Esophagus squamous epithelium (tissue), 5 donors: ENCODE results near the gene LARGE1. TPM values are rescaled to one million over a fixed set of nuclear protein-coding genes. Genes with fewer than 3 reads are reported as not detected.
"Not testable (repeated sequence)": the region's sequence is repeated elsewhere in the genome, so short reads cannot be mapped to it uniquely, and the experiment has no call there.

Experiments used
- DNase-seq: peaks from one replicate; lab custom pipeline; 2025; lab: John Stamatoyannopoulos, UW
- H3K27ac ChIP-seq, 4 donors: fragments of 200-600 bp; sonication (generic); one replicate each; pipeline ENCODE4 v1.5.1; 2016 to 2019; ENCODE audit warnings: mild to moderate bottlenecking in 1 of 4
- H3K27me3 ChIP-seq, 4 donors: fragments of 200-600 bp; sonication (generic); 1 replicate in 3 of 4; 2 replicates in 1 of 4; pipeline versions ENCODE4 v1.5.1 to v1.6.0; 2017 to 2021; ENCODE audit warnings: antibody characterized with exemption in 1 of 4
- H3K36me3 ChIP-seq, 3 donors: fragments of 200-600 bp; sonication (generic); one replicate each; pipeline ENCODE4 v1.5.1; 2016 to 2019
- H3K4me1 ChIP-seq, 3 donors: fragments of 200-600 bp; sonication (generic); one replicate each; pipeline ENCODE4 v1.5.1; 2017 to 2019
- H3K4me3 ChIP-seq, 4 donors: fragments of 200-600 bp; sonication (generic); 1 replicate in 3 of 4; 2 replicates in 1 of 4; pipeline ENCODE4 v1.5.1; 2016 to 2019; ENCODE audit warnings: mild to moderate bottlenecking in 2 of 4, moderate library complexity in 1 of 4
- H3K9me3 ChIP-seq, 3 donors: fragments of 200-600 bp; sonication (generic); one replicate each; pipeline ENCODE4 v1.5.1; 2016 to 2019
- POLR2A ChIP-seq, 4 donors: fragments of 450-650 bp; IDR thresholded peaks; one replicate each; pipeline ENCODE4 v1.6.1; 2017; ENCODE audit warnings: antibody characterized with exemption in 4 of 4, mild to moderate bottlenecking in 4 of 4, moderate library complexity in 3 of 4
- WGBS, 2 donors: methylation state at CpG; one replicate each; pipeline ENCODE4 v1.1.5; 2018; 5-methylcytosine and 5-hydroxymethylcytosine counted together
- intact Hi-C: fragments of 100-400 bp; cut with DNase I; formaldehyde crosslinking; loops from one replicate; pipeline ENCODE4 v1.15.0; 2022
- total RNA-seq, 4 donors: library from RNA; depleted of rRNA; stranded (reverse); fragments of >200 nt; gene quantifications; one replicate each; pipeline ENCODE4 v1.1.0, GENCODE V29; 2016
- TF ChIP-seq, protein P1 (sequence below), 6 experiments: fragments of 450-650 bp in 4 of 6; fragments of 200-600 bp in 2 of 6; sonication (generic) in 2 of 6; IDR thresholded peaks; one replicate each; pipeline ENCODE4 v1.5.1; 2016 to 2019; ENCODE audit warnings: antibody characterized with exemption in 6 of 6, mild to moderate bottlenecking in 4 of 6, moderate library complexity in 4 of 6
- donor health status: DM: yes; HTN: yes; CAD: no.

The LARGE1 gene
- total RNA-seq, 4 donors from 2014 or later = 5.2 to 15.1 (median 6.6) TPM

DNA sequence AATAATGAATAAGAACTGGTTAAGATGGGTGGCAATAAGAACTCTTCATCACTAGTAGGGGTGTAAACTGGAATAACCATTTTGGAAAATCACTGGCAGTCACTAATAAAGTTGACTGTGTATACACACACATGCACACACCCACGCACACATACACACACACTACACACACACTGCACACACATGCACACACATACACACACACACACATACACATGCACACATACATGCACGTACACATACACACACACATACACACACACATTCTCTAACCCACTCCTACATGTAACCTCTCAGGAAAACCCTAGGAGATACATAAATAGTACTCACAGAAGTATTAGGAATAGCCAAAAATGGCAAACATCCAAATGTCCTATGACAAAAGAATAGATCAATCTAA is 455.6 kb downstream of the LARGE1 start:
- no peak overlapping the region for H3K4me3 ChIP-seq
- H3K9me3 ChIP-seq = peaks cover 0 to 3% (median 0%) of the 10 kb centered on the region in 3 donors
- DNase-seq = no peak
- no peaks in the 10 kb centered on the region for H3K36me3 ChIP-seq
- no peaks in the 10 kb centered on the region for H3K4me1 ChIP-seq
- H3K27me3 ChIP-seq = no peaks in the 10 kb centered on the region
- TF ChIP-seq, protein P1, sequence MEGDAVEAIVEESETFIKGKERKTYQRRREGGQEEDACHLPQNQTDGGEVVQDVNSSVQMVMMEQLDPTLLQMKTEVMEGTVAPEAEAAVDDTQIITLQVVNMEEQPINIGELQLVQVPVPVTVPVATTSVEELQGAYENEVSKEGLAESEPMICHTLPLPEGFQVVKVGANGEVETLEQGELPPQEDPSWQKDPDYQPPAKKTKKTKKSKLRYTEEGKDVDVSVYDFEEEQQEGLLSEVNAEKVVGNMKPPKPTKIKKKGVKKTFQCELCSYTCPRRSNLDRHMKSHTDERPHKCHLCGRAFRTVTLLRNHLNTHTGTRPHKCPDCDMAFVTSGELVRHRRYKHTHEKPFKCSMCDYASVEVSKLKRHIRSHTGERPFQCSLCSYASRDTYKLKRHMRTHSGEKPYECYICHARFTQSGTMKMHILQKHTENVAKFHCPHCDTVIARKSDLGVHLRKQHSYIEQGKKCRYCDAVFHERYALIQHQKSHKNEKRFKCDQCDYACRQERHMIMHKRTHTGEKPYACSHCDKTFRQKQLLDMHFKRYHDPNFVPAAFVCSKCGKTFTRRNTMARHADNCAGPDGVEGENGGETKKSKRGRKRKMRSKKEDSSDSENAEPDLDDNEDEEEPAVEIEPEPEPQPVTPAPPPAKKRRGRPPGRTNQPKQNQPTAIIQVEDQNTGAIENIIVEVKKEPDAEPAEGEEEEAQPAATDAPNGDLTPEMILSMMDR (IDR thresholded peaks at IDR 0.05) = no peak
- no peak for TF ChIP-seq POLR2A (IDR thresholded peaks at IDR 0.05)
- 100% methylated on average over 2 of the region's 2 CpGs for WGBS, 2 donors
- intact Hi-C loops = no loop called here
- no peak overlapping the region for H3K27ac ChIP-seq

DNA sequence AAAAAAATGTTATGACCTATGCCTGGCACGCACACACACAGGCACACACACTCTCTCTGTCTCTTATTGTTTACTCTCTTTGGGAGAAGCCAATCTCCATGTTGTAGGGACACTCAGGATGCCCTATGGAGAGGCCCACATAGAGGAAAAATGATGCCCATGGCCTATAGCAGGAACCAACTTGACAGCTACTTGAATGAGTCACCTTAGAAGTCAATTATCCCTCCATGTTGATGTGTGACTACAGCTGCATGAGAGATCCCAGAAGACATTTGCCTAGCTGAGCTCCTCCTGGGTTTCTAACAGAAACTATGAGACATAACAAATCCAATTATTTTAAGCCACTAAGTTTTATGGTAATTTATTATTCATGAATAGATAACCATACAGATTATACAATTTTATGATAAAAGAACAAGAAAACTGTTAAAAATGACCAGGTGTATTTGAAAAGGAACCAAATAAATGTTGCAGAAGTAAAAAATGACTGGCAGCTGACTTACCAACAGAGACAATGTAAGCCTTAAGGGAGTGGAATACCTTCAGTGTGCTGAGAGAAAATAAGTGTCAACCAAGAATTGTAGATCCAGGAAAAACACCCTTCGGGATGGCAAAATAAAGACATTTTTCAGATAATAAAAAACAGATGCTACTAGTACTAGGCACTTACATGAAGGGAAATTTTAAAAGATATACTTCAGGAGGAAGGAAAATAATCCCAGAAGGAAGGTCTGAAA is 458.4 kb downstream of the LARGE1 start:
- no peak for TF ChIP-seq POLR2A (IDR thresholded peaks at IDR 0.05)
- TF ChIP-seq, protein P1 (IDR thresholded peaks at IDR 0.05) = no peak
- 71 to 73% methylated on average over 2 of the region's 2 CpGs for WGBS, 2 donors
- intact Hi-C loops = no loop called here
- no peak overlapping the region for H3K27ac ChIP-seq
- no peak for DNase-seq
- H3K27me3 ChIP-seq = no peaks in the 10 kb centered on the region
- H3K4me1 ChIP-seq = no peaks in the 10 kb centered on the region
- H3K36me3 ChIP-seq = no peaks in the 10 kb centered on the region
- no peak overlapping the region for H3K4me3 ChIP-seq
- H3K9me3 ChIP-seq = peaks cover 0 to 3% (median 0%) of the 10 kb centered on the region in 3 donors

DNA sequence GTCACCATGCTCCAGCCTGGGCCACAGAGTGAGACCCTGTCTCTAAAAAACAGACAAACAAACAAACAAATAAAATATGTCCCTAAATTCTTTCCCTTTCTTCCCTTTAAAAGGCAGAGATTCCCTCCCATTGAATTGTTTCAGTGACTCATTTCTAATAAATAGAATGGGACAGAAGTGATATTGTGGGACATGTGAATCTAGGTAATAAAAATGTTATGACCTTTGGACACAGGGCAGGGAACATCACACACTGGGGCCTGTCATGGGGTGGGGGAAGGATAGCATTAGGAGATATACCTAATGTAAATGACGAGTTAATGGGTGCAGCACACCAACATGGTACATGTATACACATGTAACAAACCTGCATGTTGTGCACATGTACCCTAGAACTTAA is 459.0 kb downstream of the LARGE1 start:
- H3K4me3 ChIP-seq, DNase-seq, H3K27me3 ChIP-seq, intact Hi-C loops, H3K4me1 ChIP-seq, H3K36me3 ChIP-seq, H3K9me3 ChIP-seq, H3K27ac ChIP-seq: not testable (repeated sequence)
- WGBS, 2 donors = 100% methylated on average over 1 of the region's 1 CpG

DNA sequence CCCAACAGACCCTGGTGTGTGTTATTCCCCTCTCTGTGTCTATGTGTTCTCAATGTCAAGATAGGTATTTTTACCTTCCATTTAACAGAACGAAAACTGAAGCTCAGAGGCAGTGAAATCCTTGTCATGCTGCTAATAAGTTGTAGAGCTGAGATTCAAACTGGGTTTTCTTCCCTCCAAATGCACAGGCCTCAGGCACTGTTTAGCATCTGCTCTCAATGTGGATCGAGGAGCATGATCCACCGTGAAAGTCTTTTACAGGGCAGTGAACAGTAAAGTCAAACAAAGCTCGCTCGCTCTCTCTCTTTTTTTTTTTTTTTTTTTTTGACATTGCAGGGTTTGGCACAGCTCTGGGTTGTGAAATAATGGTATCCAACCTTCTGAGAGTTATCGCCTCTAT is 461.1 kb downstream of the LARGE1 start:
- Histone ChIP-seq H3K27me3 (no peaks in the 10 kb centered on the region), H3K27ac (no peak overlapping the region), H3K9me3 (peaks cover 0 to 3% (median 0%) of the 10 kb centered on the region in 3 donors), H3K36me3 (no peaks in the 10 kb centered on the region), H3K4me3 (no peak overlapping the region), H3K4me1 (no peaks in the 10 kb centered on the region)
- no peak for TF ChIP-seq POLR2A (IDR thresholded peaks at IDR 0.05)
- TF ChIP-seq, protein P1 (IDR thresholded peaks at IDR 0.05) = no peak
- intact Hi-C loops = no loop called here
- DNase-seq = no peak
- WGBS, 2 donors = 68 to 75% methylated on average over 6 of the region's 6 CpGs

DNA sequence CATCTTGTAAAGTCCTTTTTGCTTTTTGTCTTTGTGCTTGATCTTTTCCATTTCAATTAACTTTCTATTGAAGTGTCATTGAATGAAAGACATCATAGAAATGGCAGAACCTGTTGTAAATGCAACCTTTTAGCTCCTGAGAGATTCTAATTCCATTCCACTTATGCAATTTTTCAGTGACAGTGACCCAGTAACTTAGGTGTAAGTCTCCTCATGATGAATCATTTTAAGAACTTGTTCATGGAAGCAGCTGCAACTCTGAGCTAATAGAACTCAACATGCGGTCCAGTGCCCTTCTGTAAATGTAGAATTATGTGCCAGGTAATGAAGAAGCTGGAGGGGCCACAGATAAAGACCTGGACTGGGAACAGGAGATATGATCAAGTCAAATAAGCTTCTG is 463.8 kb downstream of the LARGE1 start:
- DNase-seq = no peak
- Histone ChIP-seq H3K4me1 (no peaks in the 10 kb centered on the region), H3K9me3 (no peaks in the 10 kb centered on the region), H3K27me3 (no peaks in the 10 kb centered on the region), H3K27ac (no peak overlapping the region), H3K4me3 (no peak overlapping the region), H3K36me3 (no peaks in the 10 kb centered on the region)
- intact Hi-C loops = no loop called here
- TF ChIP-seq, protein P1 (IDR thresholded peaks at IDR 0.05) = no peak
- no peak for TF ChIP-seq POLR2A (IDR thresholded peaks at IDR 0.05)
- WGBS, 2 donors = 83 to 91% methylated on average over 1 of the region's 1 CpG
